ENCODE results near the gene MYLK4.
A peak's percentile ranks its signal among the peaks of the same experiment; 100 is the strongest.

- TF ChIP-seq POLR2A (IDR thresholded peaks at IDR 0.05) (no peak), CTCF (IDR thresholded peaks at IDR 0.05) (peak in 1 of 5 experiments; percentile 38)
Observed at GRCh38 chr6:2766767-2767656, 16.3 kb upstream of the MYLK4 start.

All from transverse colon (tissue), 3 donors.